NCI-H2029 (cell line): ENCODE data around the gene FASTK.
A peak's percentile ranks its signal among the peaks of the same experiment; 100 is the strongest.
"Not testable (repeated sequence)": the region's sequence is repeated elsewhere in the genome, so short reads cannot be mapped to it uniquely, and the experiment has no call there.

Experiments
- DNase-seq: peaks from one replicate; lab custom pipeline; 2025; lab: John Stamatoyannopoulos, UW

The FASTK gene

DNA sequence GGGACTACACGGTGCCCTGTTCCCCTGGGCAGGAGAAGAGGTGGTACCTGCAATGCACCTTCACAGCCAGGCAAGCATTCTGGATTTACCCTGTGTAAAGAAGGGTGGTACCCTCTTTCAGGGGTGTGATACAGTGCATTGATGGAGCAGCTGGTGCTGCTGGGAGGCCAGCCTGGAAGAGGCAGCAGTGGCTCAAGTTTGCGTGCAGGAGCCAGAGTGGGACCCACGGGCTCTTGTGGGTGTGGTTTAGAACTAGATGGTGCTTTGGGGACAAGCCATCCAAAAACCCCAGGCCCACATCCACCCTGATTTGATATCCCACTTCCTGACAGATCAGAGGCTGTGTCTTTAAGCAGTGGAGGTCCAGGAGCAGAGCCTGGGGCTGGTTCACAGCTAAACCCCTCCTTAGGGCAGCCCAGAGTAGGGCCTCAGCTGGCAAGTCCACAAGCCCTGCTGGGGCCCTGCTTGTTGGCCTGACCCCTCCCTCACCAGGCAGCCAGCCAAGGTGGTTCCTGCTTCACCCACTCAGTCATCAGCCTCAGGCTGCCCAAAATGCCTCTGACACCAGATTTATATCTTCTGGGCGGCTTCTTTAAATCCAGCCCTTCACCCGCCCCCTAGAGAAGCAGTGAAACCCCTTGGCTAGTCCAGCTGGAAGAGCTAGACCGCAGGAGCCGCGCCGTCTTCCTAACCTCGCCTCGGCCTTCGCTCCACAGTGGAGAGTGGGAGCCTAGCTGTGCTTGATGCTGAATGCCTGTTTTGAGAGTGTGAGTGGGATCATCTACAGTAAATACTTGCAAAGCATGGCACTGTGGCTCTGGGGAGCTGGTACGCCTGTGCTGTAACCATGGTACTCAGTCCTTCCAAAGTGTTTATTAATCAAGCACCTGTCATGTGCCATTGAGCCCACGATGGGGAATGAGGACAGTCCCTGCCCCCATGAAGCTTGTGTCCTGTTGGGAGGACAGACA is 33.7 kb downstream of the FASTK start:
- no peak for DNase-seq

DNA sequence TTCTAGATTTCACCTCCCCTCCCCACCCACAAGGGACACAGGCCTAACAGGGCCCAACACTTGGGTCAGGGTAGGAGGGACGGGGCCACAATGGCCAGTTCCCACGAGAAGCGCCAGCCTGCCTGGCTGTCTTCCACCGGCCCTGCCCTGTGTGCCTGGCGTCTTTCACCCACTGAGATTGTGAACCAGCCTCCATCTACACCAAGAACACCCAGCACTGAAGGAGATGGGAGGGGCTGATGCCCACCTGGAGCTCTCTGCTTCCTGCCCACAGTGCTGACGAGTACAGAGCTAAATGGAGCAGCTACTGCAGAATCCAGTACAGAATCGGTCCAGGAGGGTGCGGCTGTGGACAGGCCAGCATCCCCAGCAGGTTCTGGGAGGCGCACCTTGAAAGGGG is 34.6 kb downstream of the FASTK start:
- no peak for DNase-seq

DNA sequence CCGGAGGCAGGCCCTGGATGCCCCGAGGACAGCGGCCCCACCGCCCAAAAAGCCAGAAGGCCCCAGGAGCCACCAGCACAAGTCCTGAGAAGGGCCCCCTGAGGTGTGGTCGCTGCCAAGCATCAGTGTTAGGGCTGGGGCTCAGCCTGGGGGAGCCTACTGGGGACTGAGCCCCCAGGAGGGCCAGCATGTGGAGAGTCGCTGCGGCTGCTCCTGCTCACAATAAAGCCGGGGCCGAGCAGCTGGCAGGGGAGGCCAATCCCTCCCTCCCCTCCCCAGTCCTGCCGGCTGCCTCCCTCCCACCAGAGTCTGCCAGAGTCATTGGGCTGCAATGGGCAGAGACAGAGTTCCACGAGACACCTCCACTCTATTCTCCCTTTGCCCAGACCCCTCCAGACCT is 35.3 kb downstream of the FASTK start:
- no peak for DNase-seq

GRCh38 chr7:151043959-151044358 is 36.6 kb downstream of the FASTK start:
- DNase-seq, result no peak

DNA sequence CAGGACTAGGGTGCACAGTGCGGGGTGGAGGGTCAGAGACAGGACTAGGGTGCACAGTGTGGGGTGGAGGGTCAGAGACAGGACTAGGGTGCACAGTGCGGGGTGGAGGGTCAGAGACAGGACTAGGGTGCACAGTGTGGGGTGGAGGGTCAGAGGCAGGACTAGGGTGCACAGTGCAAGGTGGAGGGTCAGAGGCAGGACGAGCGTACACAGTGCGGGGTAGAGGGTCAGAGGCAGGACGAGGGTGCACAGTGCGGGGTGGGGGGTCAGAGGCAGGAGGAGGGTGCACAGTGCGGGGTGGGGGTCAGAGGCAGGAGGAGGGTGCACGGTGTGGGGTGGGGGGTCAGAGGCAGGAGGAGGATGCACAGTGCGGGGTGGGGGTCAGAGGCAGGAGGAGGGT is 37.2 kb downstream of the FASTK start:
- not testable (repeated sequence) for DNase-seq

- DNase-seq, result no peak
Measured at GRCh38 chr7:151040616-151041375, 39.8 kb downstream of the FASTK start.

- no peak for DNase-seq
Measured at GRCh38 chr7:151039850-151040548, 40.6 kb downstream of the FASTK start.

DNA sequence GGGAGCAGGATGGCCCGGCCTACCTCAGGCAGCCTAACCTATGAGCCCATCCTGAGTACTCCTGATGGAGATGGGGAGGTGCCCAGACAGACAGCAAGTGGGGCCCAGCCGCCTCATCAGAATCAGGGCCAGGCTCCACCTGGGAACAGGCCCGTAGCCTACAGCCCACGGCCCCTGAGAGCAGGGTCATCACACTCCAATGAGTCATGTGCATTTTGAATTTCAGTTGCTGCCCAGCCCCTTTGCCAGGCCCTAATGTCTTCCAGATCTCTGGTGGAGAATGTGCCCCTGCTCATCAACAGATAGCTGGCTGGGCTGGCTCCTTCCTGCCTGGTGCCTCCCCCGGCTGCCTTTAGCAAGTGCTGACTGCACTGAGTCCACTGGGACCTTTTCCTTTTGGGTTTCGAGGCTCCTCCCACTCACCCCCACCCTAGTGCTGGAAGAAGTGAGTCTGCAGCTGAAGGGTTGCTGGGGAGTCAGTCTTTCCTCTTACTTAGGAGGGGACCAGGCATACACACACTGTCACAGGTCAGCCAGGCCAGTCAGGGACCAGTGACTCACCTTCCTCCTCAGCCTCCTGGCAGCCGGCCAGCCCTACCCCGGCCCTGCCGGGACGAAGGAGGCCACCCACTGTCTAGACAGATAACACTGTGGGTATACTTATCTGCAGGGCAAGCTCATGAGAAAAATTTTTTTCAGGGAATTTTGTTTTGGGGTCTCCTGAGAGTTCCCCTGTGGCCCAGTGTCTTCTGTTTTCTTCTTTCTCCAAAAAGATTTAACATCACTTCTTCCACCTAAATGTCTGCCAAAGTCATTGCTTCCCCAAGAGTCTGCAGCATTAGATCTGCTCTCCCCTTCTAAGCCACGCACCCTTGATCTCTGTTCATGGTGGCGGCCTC is 41.4 kb downstream of the FASTK start:
- DNase-seq, result peak; percentile 22

GRCh38 chr7:151035902-151036301 is 44.7 kb downstream of the FASTK start:
- DNase-seq, result no peak

GRCh38 chr7:151035026-151035717 is 45.4 kb downstream of the FASTK start:
- no peak for DNase-seq

DNA sequence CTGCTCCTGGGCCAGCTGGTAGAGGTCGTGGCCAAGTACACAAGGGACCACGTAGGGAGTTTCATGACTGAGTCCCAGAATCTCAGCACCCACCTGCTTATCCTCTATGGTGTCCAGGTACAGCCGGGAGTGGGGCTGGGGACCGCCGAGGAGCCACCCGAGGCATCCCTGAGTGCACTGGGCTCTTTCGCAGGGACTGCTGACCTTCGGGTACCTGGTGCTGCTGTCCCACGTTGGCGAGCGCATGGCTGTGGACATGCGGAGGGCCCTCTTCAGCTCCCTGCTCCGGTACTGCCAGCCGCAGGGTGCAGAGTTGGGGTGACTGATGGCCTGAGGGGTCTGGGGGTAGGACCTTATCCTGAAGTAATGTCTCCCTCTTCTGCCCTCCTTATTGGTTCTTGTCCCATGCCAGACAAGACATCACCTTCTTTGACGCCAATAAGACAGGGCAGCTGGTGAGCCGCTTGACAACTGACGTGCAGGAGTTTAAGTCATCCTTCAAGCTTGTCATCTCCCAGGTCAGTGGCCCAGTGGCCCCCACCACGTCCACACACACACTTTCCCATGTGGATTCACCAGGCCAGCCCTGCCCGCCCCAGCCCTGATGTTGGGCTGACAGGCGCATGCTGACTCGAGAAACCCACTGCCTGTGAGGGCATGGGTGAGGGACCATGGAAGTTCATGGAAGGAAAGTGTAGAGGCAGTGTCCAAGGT is 46.1 kb downstream of the FASTK start:
- DNase-seq, result no peak

- DNase-seq, result no peak
Measured at GRCh38 chr7:151033864-151034249, 46.8 kb downstream of the FASTK start.

DNA sequence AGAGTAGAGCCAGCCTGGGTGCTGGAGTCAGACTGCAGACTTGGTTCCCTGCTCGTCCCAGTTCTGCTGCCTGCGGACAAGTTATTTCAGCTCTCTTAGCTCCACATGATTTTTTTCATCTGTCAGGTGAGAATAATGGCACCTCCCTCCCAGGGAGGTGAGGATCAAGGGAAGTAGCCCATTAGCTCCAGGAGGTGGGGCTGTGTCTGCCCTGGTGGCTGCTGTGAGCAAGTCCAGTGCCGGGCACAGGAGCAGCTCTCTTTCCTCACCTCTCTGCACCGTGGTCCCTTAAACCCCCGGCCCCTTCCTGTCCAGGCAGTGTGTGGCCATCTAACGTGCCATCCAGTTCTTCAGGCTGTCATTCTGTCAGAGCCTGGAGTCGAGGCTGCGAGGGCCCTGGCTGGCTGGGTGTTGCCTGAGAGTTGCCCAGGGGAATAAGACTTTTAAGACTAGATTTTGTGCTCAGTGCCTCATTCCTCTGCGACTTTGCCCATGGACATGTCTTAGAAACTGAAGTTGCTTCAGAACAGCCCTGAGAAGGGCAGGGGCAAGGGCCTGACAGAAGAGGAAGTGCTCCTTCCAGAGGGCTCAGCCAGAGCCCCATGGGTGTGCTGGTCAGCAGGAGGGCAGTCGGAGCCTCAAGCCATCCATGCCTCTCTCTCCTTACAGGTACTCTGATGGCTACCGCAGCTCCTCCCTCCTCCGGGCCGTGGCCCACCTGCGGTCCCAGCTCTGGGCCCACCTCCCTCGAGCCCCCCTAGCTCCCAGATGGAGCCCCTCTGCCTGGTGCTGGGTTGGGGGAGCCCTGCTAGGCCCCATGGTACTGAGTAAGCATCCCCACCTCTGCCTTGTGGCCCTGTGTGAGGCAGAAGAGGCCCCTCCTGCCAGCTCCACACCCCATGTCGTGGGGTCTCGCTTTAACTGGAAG is 47.4 kb downstream of the FASTK start:
- no peak for DNase-seq

DNA sequence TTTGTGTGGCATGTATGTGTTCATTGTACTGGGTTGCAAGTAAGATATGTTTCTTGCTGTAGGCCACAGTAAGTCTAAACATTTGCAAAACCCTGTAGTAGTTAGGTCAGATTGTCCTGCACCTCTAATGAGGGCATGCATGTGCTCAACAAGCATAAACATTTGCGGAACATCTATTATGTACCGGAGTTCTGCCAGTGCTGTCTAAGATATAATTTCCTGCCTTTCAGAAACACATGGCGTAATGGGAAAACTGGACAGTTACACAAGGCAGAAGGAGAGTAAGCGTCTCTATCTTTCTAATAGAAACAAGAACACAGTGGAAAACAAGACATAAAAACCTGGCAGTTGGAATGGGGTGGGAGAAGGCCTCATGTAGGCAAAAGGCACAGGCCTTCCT is 49.6 kb downstream of the FASTK start:
- no peak for DNase-seq

DNA sequence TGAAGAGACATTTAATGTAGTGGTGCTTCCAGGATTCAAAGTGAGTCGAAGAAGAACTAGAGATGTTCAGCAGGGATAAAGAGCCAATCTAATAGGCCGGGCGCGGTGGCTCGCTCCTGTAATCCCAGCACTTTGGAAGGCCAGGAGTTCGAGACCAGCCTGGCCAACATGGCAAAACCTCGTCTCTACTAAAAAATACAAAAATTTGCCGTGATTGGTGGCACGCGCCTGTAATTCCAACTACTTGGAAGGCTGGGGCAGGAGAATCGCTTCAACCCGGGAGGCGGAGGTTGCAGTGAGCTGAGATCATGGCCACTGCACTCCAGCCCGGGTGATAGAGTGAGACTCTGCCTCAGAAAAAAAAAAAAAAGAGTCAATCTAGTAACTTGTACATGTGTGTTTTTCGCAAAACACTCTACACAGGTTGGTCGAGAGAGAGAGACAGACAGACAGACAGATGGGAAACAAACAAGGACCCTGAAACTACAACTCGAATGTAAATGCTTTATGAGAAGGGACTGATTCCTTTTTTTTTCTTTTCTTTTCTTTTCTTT is 51.6 kb downstream of the FASTK start:
- no peak for DNase-seq

GRCh38 chr7:151028131-151028947 is 52.3 kb downstream of the FASTK start, which contains the start of gene ABCB8:
TSS of gene ABCB8 (plus strand) at chr7:151028450. CDS start at chr7:151028516, 66 bp downstream.
- DNase-seq, result peak; percentile 98

DNA sequence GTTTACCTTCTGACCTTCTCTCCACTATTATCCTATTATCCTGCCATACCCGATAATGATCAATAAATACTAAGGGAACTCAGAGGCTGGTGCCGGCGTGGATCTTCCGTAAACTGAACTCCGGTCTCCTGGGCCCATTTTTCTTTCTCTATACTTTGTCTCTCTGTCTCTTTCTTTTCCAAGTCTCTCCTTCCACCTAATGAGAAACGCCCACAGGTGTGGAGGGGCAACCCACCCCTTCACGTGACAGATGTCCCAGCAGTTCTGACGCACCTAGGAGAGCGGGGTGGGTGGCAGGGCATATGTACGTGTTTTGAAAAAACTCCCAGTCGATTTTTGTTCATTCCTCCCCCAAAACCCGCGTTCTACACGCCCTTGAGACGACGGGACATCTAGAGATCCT is 52.9 kb downstream of the FASTK start:
- DNase-seq, result not testable (repeated sequence)
